Measurements from ENCODE around the gene KRT72. TPM values are rescaled to one million over a fixed set of nuclear protein-coding genes. Genes with fewer than 3 reads are reported as not detected.

The KRT72 gene
- total and polyA plus RNA-seq, 4 donors = not detected

DNA sequence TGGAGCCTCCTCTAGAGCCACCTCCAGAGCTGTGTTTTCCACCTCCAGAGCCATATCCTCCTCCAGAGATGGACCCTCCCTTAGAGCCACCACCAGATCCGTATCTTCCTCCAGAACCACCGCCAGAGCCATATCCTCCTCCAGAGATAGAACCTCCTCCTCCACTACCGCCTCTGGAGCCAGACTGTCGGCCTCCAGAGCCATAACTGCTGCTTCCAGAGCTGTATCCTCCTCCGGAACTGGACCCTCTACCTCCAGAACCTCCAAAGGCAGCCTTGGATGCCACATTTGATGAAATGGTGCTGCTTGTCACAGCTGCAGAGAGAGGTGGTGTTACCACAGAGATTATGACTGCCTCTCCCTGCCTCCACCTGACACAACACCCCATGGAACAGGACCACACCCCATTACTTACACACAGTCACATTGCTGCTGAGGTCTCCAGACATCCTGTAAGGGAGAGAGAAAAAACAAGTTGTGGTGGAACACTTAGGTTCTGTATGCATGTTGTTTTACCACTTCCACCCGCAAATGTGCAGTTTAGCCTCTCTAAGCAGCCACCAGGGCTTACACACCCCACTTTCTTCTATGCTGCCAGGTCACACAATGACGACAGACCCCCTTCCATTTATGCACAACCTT, 44.0 kb upstream of the KRT72 start:
- TF ChIP-seq NR2F2 (IDR thresholded peaks at IDR 0.05) = no peak
- TF ChIP-seq YY1 (IDR thresholded peaks at IDR 0.05) = no peak
- TF ChIP-seq RXRA (IDR thresholded peaks at IDR 0.05) = no peak
- Histone ChIP-seq H3K27me3 (ENCODE audit: control insufficient read depth in 4 of 4, insufficient read depth in 4 of 4, low read length in 3 of 4) (peaks cover 0 to 3% (median 0%) of the 10 kb centered on the region in 4 donors), H3K36me3 (ENCODE audit: control insufficient read depth in 4 of 4, insufficient read depth in 3 of 4, low read depth in 1 of 4, low read length in 3 of 4) (no peaks in the 10 kb centered on the region), H3K4me1 (ENCODE audit: control insufficient read depth in 4 of 4, insufficient read depth in 4 of 4, low read length in 3 of 4) (no peaks in the 10 kb centered on the region), H3K9ac (ENCODE audit: low read depth in 1 of 2, low read length in 2 of 2) (no peak overlapping the region), H3K27ac (ENCODE audit: low read depth in 1 of 2, low read length in 2 of 2) (no peak overlapping the region), H3K9me3 (ENCODE audit: control insufficient read depth in 4 of 4, low read length in 3 of 4) (no peaks in the 10 kb centered on the region), H3K4me3 (ENCODE audit: low read depth in 1 of 3, low read length in 3 of 3) (no peak overlapping the region)
- 68% methylated on average over 7 of the region's 7 CpGs for WGBS
- peak; percentile 34 for DNase-seq (ENCODE audit: low spot score)

DNA sequence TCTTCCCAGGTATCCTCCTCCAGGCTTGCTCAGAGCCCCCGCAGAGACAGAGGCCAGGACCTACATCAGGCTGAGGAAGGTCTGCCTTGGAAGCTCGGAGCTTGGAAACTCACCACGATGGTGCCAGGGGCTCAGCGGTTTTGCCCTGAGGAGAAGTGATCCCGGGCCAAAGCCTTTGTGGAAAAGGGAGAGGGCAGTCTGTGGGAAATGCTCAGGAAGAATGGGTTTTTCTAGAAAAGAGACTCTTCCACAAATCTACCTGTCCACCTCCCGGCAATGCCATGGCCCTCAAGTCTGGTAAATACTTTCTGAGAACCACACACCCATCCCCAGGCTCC, 42.8 kb upstream of the KRT72 start:
- Histone ChIP-seq H3K4me1 (ENCODE audit: control insufficient read depth in 4 of 4, insufficient read depth in 4 of 4, low read length in 3 of 4) (no peaks in the 10 kb centered on the region), H3K36me3 (ENCODE audit: control insufficient read depth in 4 of 4, insufficient read depth in 3 of 4, low read depth in 1 of 4, low read length in 3 of 4) (no peaks in the 10 kb centered on the region), H3K4me3 (ENCODE audit: low read depth in 1 of 3, low read length in 3 of 3) (no peak overlapping the region), H3K27ac (ENCODE audit: low read depth in 1 of 2, low read length in 2 of 2) (no peak overlapping the region), H3K9me3 (ENCODE audit: control insufficient read depth in 4 of 4, low read length in 3 of 4) (no peaks in the 10 kb centered on the region), H3K27me3 (ENCODE audit: control insufficient read depth in 4 of 4, insufficient read depth in 4 of 4, low read length in 3 of 4) (peaks cover 0 to 3% (median 0%) of the 10 kb centered on the region in 4 donors), H3K9ac (ENCODE audit: low read depth in 1 of 2, low read length in 2 of 2) (no peak overlapping the region)
- peak; percentile 1 for DNase-seq (ENCODE audit: low spot score)
- TF ChIP-seq RAD21 (IDR thresholded peaks at IDR 0.05) (no peak), HNF4G (IDR thresholded peaks at IDR 0.05) (no peak), TAF1 (conservative IDR thresholded peaks at IDR 0.05) (no peak), FOXA2 (IDR thresholded peaks at IDR 0.05) (no peak)
- TF ChIP-seq, protein P1, sequence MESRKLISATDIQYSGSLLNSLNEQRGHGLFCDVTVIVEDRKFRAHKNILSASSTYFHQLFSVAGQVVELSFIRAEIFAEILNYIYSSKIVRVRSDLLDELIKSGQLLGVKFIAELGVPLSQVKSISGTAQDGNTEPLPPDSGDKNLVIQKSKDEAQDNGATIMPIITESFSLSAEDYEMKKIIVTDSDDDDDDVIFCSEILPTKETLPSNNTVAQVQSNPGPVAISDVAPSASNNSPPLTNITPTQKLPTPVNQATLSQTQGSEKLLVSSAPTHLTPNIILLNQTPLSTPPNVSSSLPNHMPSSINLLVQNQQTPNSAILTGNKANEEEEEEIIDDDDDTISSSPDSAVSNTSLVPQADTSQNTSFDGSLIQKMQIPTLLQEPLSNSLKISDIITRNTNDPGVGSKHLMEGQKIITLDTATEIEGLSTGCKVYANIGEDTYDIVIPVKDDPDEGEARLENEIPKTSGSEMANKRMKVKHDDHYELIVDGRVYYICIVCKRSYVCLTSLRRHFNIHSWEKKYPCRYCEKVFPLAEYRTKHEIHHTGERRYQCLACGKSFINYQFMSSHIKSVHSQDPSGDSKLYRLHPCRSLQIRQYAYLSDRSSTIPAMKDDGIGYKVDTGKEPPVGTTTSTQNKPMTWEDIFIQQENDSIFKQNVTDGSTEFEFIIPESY (IDR thresholded peaks at IDR 0.05) = no peak
- WGBS = 88% methylated on average over 6 of the region's 6 CpGs

DNA sequence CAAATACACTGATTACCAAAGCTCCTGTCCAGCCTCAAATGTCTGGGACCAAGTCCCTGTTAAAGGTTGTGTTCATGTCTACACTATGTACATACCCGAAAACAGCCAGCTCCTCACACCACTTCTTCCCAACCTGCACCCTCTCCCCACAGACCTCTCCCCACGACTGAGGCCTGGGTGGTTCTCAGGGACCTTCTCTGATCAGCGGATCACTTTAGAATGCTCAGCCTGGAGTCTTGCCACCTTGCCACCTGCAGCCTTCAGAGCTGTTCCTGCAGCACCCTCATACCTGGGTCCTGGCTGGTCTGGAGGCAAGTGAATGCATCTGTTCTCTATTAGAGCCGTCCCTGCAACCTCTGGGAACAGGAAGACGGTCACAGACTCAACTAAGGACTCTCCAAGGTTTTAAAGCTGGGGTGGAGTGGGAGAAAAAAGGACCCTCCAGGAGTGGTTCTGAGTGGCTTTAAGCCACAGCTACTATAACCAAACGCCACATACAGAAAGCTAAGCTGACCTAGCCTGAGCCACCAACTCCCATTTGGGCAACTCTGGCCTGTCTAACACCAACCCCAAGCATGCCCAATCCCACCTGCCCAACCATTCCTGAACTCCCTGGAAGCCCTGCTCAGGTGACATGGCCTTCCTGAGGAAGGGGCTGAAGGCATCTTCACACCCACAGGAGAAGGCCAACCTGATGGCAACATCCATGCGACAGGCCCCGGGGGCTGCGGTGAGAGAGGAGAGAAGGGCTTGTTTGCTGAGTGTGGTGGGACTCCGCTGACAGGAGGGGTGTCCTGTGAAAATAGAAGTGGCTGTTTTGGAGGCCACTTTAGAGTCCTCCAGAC, 42.2 kb upstream of the KRT72 start:
- no peaks in the 10 kb centered on the region for H3K4me1 ChIP-seq (ENCODE audit: control insufficient read depth in 4 of 4, insufficient read depth in 4 of 4, low read length in 3 of 4)
- no peak overlapping the region for H3K27ac ChIP-seq (ENCODE audit: low read depth in 1 of 2, low read length in 2 of 2)
- peaks cover 0 to 3% (median 0%) of the 10 kb centered on the region in 4 donors for H3K27me3 ChIP-seq (ENCODE audit: control insufficient read depth in 4 of 4, insufficient read depth in 4 of 4, low read length in 3 of 4)
- DNase-seq (ENCODE audit: low spot score) = peak; percentile 24
- no peaks in the 10 kb centered on the region for H3K36me3 ChIP-seq (ENCODE audit: control insufficient read depth in 4 of 4, insufficient read depth in 3 of 4, low read depth in 1 of 4, low read length in 3 of 4)
- no peak overlapping the region for H3K9ac ChIP-seq (ENCODE audit: low read depth in 1 of 2, low read length in 2 of 2)
- TF ChIP-seq HNF4A (conservative IDR thresholded peaks at IDR 0.05) (no peak), JUND (IDR thresholded peaks at IDR 0.05) (no peak), NR2F2 (IDR thresholded peaks at IDR 0.05) (no peak), RAD21 (IDR thresholded peaks at IDR 0.05) (no peak), SP1 (IDR thresholded peaks at IDR 0.05) (no peak)
- TF ChIP-seq, protein P2, sequence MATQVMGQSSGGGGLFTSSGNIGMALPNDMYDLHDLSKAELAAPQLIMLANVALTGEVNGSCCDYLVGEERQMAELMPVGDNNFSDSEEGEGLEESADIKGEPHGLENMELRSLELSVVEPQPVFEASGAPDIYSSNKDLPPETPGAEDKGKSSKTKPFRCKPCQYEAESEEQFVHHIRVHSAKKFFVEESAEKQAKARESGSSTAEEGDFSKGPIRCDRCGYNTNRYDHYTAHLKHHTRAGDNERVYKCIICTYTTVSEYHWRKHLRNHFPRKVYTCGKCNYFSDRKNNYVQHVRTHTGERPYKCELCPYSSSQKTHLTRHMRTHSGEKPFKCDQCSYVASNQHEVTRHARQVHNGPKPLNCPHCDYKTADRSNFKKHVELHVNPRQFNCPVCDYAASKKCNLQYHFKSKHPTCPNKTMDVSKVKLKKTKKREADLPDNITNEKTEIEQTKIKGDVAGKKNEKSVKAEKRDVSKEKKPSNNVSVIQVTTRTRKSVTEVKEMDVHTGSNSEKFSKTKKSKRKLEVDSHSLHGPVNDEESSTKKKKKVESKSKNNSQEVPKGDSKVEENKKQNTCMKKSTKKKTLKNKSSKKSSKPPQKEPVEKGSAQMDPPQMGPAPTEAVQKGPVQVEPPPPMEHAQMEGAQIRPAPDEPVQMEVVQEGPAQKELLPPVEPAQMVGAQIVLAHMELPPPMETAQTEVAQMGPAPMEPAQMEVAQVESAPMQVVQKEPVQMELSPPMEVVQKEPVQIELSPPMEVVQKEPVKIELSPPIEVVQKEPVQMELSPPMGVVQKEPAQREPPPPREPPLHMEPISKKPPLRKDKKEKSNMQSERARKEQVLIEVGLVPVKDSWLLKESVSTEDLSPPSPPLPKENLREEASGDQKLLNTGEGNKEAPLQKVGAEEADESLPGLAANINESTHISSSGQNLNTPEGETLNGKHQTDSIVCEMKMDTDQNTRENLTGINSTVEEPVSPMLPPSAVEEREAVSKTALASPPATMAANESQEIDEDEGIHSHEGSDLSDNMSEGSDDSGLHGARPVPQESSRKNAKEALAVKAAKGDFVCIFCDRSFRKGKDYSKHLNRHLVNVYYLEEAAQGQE (IDR thresholded peaks at IDR 0.05) = no peak
- TF ChIP-seq, protein P3, sequence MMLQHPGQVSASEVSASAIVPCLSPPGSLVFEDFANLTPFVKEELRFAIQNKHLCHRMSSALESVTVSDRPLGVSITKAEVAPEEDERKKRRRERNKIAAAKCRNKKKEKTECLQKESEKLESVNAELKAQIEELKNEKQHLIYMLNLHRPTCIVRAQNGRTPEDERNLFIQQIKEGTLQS (IDR thresholded peaks at IDR 0.05) = no peak
- WGBS = 91% methylated on average over 10 of the region's 10 CpGs
- no peaks in the 10 kb centered on the region for H3K9me3 ChIP-seq (ENCODE audit: control insufficient read depth in 4 of 4, low read length in 3 of 4)
- H3K4me3 ChIP-seq (ENCODE audit: low read depth in 1 of 3, low read length in 3 of 3) = no peak overlapping the region

Data from liver (tissue), 9 donors.